ENCODE results near the gene MGAT5B.
"Not testable (repeated sequence)": the region's sequence is repeated elsewhere in the genome, so short reads cannot be mapped to it uniquely, and the experiment has no call there.

GRCh38 chr17:76970228-76970627, 102.0 kb downstream of the MGAT5B start:
- TF ChIP-seq, protein P1, sequence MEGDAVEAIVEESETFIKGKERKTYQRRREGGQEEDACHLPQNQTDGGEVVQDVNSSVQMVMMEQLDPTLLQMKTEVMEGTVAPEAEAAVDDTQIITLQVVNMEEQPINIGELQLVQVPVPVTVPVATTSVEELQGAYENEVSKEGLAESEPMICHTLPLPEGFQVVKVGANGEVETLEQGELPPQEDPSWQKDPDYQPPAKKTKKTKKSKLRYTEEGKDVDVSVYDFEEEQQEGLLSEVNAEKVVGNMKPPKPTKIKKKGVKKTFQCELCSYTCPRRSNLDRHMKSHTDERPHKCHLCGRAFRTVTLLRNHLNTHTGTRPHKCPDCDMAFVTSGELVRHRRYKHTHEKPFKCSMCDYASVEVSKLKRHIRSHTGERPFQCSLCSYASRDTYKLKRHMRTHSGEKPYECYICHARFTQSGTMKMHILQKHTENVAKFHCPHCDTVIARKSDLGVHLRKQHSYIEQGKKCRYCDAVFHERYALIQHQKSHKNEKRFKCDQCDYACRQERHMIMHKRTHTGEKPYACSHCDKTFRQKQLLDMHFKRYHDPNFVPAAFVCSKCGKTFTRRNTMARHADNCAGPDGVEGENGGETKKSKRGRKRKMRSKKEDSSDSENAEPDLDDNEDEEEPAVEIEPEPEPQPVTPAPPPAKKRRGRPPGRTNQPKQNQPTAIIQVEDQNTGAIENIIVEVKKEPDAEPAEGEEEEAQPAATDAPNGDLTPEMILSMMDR (IDR thresholded peaks at IDR 0.05): not testable (repeated sequence)
- TF ChIP-seq POLR2A (IDR thresholded peaks at IDR 0.05): not testable (repeated sequence)
